GM12875 (cell line): ENCODE data around the gene INSYN2A.

ENCODE experiments used
- H3K4me3 ChIP-seq: one replicate; pipeline ENCODE4 v1.5.1; 2011; ENCODE audit warnings: low read depth, low read length, control low read depth
- TF ChIP-seq, protein P1 (sequence below): IDR thresholded peaks from 2 replicates; pipeline ENCODE4 v1.5.1; 2011; ENCODE audit warnings: low read depth, mild to moderate bottlenecking, control low read depth, inconsistent platforms, low read length, moderate library complexity, borderline replicate concordance; ENCODE audit not compliant: insufficient read depth

Gene INSYN2A

DNA sequence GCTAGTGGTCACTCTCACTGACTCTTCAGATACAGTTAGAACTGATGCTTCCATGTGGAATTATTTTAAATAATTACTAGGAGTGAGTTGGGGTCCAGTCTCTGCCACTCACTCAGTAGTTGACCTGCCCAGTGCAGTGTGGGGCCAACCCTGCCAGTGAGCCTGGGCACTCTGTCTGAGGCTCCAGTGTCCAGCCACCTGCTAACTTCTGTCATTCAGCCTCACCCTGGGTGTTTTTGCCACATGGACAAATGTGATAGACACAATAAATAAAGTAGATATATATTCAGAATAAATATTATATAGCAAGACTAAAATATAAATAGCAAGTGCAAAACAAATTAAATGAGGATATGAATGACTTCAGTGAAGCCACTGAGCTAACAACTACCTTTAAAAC, 7.2 kb downstream of the INSYN2A start:
- no peak overlapping the region for H3K4me3 ChIP-seq
- TF ChIP-seq, protein P1, sequence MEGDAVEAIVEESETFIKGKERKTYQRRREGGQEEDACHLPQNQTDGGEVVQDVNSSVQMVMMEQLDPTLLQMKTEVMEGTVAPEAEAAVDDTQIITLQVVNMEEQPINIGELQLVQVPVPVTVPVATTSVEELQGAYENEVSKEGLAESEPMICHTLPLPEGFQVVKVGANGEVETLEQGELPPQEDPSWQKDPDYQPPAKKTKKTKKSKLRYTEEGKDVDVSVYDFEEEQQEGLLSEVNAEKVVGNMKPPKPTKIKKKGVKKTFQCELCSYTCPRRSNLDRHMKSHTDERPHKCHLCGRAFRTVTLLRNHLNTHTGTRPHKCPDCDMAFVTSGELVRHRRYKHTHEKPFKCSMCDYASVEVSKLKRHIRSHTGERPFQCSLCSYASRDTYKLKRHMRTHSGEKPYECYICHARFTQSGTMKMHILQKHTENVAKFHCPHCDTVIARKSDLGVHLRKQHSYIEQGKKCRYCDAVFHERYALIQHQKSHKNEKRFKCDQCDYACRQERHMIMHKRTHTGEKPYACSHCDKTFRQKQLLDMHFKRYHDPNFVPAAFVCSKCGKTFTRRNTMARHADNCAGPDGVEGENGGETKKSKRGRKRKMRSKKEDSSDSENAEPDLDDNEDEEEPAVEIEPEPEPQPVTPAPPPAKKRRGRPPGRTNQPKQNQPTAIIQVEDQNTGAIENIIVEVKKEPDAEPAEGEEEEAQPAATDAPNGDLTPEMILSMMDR: no peak

GRCh38 chr10:127186813-127187212, 9.6 kb downstream of the INSYN2A start:
- H3K4me3 ChIP-seq: no peak overlapping the region
- TF ChIP-seq, protein P1: no peak

- no peak overlapping the region for H3K4me3 ChIP-seq
- TF ChIP-seq, protein P1: no peak
Measured at GRCh38 chr10:127184582-127184981, 11.8 kb downstream of the INSYN2A start.

- no peak overlapping the region for H3K4me3 ChIP-seq
- TF ChIP-seq, protein P1: no peak
Measured at GRCh38 chr10:127182161-127182560, 14.2 kb downstream of the INSYN2A start.

DNA sequence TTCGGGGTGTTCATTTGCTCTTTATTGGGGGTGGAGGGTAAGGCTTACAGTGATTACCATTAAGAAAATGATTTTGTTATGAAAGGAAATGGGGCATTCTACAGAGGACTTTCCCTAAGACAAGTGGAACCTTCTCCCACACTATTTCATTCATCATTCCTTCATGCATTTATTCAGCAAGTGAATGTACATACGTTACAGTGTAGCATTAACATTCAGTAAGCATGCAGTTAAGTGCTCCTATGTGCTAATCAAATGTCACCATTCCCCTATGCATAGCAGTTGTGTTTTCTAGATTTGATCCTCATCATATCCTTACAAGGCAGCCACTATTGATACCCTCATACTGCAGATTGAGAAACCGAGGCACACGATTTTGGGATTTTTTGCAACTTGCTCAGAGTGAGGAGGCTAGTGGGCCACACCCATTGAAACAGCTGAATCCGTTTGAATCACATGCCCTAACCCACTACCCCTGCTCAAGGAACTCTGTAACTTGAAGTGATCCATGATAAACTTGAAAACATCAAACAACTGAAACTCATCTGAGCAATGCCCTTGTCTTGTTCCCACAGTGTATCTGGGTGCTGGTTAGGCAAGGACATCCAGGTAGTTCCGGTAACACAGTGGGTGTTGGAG, 16.7 kb downstream of the INSYN2A start:
- TF ChIP-seq, protein P1: no peak
- no peak overlapping the region for H3K4me3 ChIP-seq

DNA sequence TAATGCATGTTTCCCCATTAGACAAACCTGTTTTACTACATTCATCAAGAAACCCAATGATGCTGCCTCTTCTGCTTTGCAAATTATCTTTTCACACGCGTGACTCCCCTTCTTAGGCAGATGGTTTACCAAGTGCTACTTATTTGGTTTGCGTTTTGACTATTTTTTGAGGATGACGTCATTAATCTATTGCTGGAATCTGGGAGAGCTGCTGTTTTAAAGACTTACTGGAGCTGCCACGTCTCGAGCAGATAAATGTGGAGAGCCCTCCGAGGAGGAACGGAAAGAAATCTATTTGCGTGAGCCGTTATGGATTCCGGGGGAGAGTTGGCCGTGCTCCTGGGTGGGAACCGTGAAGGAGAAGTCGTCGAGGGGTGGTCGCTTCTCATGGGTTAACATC, 19.7 kb downstream of the INSYN2A start:
- no peak overlapping the region for H3K4me3 ChIP-seq
- TF ChIP-seq, protein P1: no peak

GRCh38 chr10:127175357-127176110, 20.9 kb downstream of the INSYN2A start:
- no peak overlapping the region for H3K4me3 ChIP-seq

More at GRCh38 chr10:127175357-127176110, 20.9 kb downstream of the INSYN2A start:
- TF ChIP-seq, protein P1: no peak
